Thyroid gland (tissue), 4 donors: ENCODE data around the gene TNP2.

ENCODE experiments used
- CTCF ChIP-seq, 6 experiments: fragments of 200-600 bp in 3 of 6; fragments of 450-650 bp in 3 of 6; sonication (generic) in 3 of 6; IDR thresholded peaks; one replicate each; pipeline ENCODE4 v1.5.1; 2016 to 2019; ENCODE audit warnings: antibody characterized with exemption in 6 of 6, mild to moderate bottlenecking in 2 of 6, inconsistent platforms in 1 of 6, moderate library complexity in 1 of 6
- POLR2A ChIP-seq, 2 donors: fragments of 450-650 bp; IDR thresholded peaks; one replicate each; pipeline ENCODE4 v1.6.1; 2017; ENCODE audit warnings: antibody characterized with exemption in 2 of 2, mild to moderate bottlenecking in 2 of 2, moderate library complexity in 1 of 2

GRCh38 chr16:11272921-11273720, 4.0 kb upstream of the TNP2 start, which contains the start of gene PRM3:
- TF ChIP-seq POLR2A (IDR thresholded peaks at IDR 0.05) (no peak), CTCF (IDR thresholded peaks at IDR 0.05) (no peak)
